Ovary (tissue), 9 donors: ENCODE data around the gene UAP1L1. TPM values are rescaled to one million over a fixed set of nuclear protein-coding genes. Genes with fewer than 3 reads are reported as not detected.

Source experiments
- DNase-seq, 5 donors: peaks; one replicate each; pipeline ENCODE4 v3.0.0-alpha.2; 2019 to 2020
- H3K27ac ChIP-seq, 2 donors: fragments of 200-600 bp; one replicate each; pipeline versions ENCODE4 v1.5.1 to v1.8.0; 2019 to 2022
- H3K27me3 ChIP-seq: fragments of 200-600 bp; one replicate; pipeline ENCODE4 v1.8.0; 2022
- H3K36me3 ChIP-seq: fragments of 200-600 bp; sonication (generic); one replicate; pipeline ENCODE4 v1.5.1; 2019
- H3K4me1 ChIP-seq: one replicate; pipeline ENCODE4 v1.8.1; 2013; ENCODE audit warnings: mild to moderate bottlenecking, moderate library complexity; ENCODE audit not compliant: insufficient read depth
- H3K4me3 ChIP-seq: fragments of 200-600 bp; sonication (generic); one replicate; pipeline ENCODE4 v1.5.1; 2017
- H3K9me3 ChIP-seq, 2 donors: fragments of 200-600 bp in 1 of 2; sonication (generic) in 1 of 2; one replicate each; pipeline versions ENCODE4 v1.5.1 to v1.8.1; 2013 to 2019; ENCODE audit warnings: mild to moderate bottlenecking in 1 of 2, moderate library complexity in 1 of 2
- EP300 ChIP-seq: sonication (generic); formaldehyde crosslinking; IDR thresholded peaks from one replicate; pipeline ENCODE4 v1.6.1; 2017; ENCODE audit warnings: antibody characterized with exemption
- POLR2A ChIP-seq: fragments of 450-650 bp; IDR thresholded peaks from one replicate; pipeline ENCODE4 v1.6.1; 2017; ENCODE audit warnings: antibody characterized with exemption, mild to moderate bottlenecking, moderate library complexity
- WGBS, 3 donors: extraction: QIAGEN DNeasy Blood & Tissue Kit in 1 of 3; methylation state at CpG; one replicate each; pipeline versions ENCODE4 v1.1.5 to v1.1.7; 2013 to 2017; 5-methylcytosine and 5-hydroxymethylcytosine counted together
- intact Hi-C, 4 donors: fragments of 100-400 bp; cut with DNase I; formaldehyde crosslinking; loops; one replicate each; pipeline versions ENCODE4 v1.11.0 to v1.15.1; 2022 to 2023
- polyA plus RNA-seq, 2 donors: library from polyadenylated mRNA; stranded (reverse); fragments of 200-250 nt in 1 of 2; fragments of 350-450 nt in 1 of 2; fragmentation: Illumina TruSeq in 1 of 2; extraction: RNeasy Lipid Tissue Mini Kit (QIAGEN cat#74804) in 1 of 2; gene quantifications; one replicate each; pipeline ENCODE4 v1.2.3, GENCODE V29; 2013 to 2014
- total RNA-seq, 7 donors: library from RNA; depleted of rRNA in 2 of 7; stranded (reverse); fragments of >200 nt in 2 of 7; fragmentation: NEBNext Ultra II Directional in 3 of 7; extraction: Animal tissue kit (Norgen Biotek cat#: 25700) in 3 of 7; gene quantifications; one replicate each; pipeline versions ENCODE4 v1.1.0 to v1.2.4, GENCODE V29; 2016 to 2023
- TF ChIP-seq, protein P1 (sequence below), 3 donors: fragments of 450-650 bp in 2 of 3; fragments of 200-600 bp in 1 of 3; IDR thresholded peaks; one replicate each; pipeline versions ENCODE4 v1.5.1 to v1.8.0; 2016 to 2022; ENCODE audit warnings: antibody characterized with exemption in 3 of 3, mild to moderate bottlenecking in 1 of 3
- donor health status: DM: no; HTN: no; CAD: no; lungs with moderate emphysema.
- donor health status: DM: no; HTN: no; CAD: no.
- donor health status: Bipolar disorder and iron deficiency.
- donor health status: DM: yes; HTN: yes; CAD: no.
- donor health status: DM: no; HTN: no; CAD: no.
- donor health status: DM: yes; HTN: yes; CAD: no.

The UAP1L1 gene
- total and polyA plus RNA-seq, 9 donors: 1.3 to 6.3 (median 4.1) TPM

DNA sequence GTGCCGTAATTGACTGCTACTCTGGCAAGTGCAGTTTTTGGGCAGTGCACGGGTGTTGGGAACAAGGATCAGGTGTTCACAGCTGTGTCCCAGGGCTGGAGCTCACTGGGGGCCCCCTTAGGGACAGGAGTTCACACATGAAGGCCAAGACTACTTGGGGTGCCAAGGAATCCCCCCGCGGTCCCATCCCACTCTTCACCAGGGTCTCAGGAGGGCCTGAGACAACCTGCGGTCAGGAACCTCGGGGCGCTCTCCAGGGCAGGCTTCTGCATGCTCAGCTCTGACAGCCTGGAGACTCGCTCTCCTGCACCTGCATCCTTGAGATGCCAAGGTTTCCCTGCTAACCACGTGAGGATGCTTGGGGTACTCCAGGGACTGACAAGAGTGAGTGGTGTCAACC, 7.2 kb downstream of the UAP1L1 start:
- no peaks in the 10 kb centered on the region for H3K9me3 ChIP-seq
- H3K36me3 ChIP-seq: no peaks in the 10 kb centered on the region
- WGBS, 3 donors: 66 to 77% (median 67%) methylated on average over 9 of the region's 9 CpGs
- intact Hi-C loops: no loop called here
- peaks cover 9% of the 10 kb centered on the region for H3K4me1 ChIP-seq
- TF ChIP-seq, protein P1, sequence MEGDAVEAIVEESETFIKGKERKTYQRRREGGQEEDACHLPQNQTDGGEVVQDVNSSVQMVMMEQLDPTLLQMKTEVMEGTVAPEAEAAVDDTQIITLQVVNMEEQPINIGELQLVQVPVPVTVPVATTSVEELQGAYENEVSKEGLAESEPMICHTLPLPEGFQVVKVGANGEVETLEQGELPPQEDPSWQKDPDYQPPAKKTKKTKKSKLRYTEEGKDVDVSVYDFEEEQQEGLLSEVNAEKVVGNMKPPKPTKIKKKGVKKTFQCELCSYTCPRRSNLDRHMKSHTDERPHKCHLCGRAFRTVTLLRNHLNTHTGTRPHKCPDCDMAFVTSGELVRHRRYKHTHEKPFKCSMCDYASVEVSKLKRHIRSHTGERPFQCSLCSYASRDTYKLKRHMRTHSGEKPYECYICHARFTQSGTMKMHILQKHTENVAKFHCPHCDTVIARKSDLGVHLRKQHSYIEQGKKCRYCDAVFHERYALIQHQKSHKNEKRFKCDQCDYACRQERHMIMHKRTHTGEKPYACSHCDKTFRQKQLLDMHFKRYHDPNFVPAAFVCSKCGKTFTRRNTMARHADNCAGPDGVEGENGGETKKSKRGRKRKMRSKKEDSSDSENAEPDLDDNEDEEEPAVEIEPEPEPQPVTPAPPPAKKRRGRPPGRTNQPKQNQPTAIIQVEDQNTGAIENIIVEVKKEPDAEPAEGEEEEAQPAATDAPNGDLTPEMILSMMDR (IDR thresholded peaks at IDR 0.05): no peak
- TF ChIP-seq POLR2A: no peak
- TF ChIP-seq EP300: no peak
- peak in 1 of 5 donors; percentile 33 for DNase-seq
- H3K27me3 ChIP-seq: no peaks in the 10 kb centered on the region
- H3K27ac ChIP-seq: no peak overlapping the region
- H3K4me3 ChIP-seq: no peak overlapping the region

GRCh38 chr9:137085920-137086530, 8.7 kb downstream of the UAP1L1 start:
- H3K27ac ChIP-seq: peak overlapping the region; percentile 55 to 68
- H3K36me3 ChIP-seq: no peaks in the 10 kb centered on the region
- peaks cover 9% of the 10 kb centered on the region for H3K4me1 ChIP-seq
- peak overlapping the region; percentile 82 for H3K4me3 ChIP-seq
- H3K27me3 ChIP-seq: no peaks in the 10 kb centered on the region
- DNase-seq: peak in 3 of 5 donors; percentile 37 to 57 (median 45)
- TF ChIP-seq POLR2A (no peak), EP300 (no peak)
- TF ChIP-seq, protein P1 (IDR thresholded peaks at IDR 0.05): no peak
- intact Hi-C loops: no loop called here
- no peaks in the 10 kb centered on the region for H3K9me3 ChIP-seq
- WGBS, 3 donors: 1 to 2% (median 2%) methylated on average over 26 to 58 of the region's 58 CpGs

DNA sequence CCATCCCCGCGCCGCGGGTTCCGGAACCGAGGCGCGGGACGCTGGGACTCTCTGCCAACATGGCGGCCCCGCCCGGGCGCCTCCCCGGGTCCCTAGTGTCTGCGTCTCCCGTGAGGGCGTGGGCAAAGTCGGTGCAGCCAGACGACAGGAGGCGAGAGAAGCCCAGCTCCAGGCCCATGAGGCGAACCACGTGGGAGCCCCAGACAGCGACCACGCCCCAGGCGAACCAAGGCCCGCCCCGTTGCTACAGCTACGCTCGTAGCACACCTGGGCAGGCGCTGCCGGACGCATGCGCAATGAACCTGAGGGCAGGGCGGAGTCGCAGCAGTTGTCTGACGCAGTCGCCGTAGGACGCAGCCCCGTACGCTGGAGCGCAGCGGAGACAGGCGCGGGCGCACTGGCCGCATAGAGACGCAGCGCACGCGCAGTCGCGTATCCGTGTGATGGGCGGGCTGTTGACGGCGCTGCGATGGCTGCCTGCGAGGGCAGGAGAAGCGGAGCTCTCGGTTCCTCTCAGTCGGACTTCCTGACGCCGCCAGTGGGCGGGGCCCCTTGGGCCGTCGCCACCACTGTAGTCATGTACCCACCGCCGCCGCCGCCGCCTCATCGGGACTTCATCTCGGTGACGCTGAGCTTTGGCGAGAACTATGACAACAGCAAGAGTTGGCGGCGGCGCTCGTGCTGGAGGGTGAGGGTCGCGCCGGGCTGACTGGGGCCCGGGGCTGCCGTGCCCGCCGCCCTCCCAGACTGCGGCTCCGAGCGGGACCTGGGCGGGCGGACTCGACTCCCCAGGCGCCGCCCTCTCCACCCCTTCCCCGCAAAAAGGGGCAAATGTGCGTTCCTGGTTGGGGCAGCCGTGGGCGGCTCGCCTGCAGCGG, 9.5 kb downstream of the UAP1L1 start, which contains the start of gene MAN1B1:
TSS of gene MAN1B1 (plus strand) at position 455 of the 878 bp plus-strand sequence. CDS start at position 470, 15 bp downstream.
- WGBS, 3 donors: 0 to 1% (median 0%) methylated on average over 33 to 101 of the region's 101 CpGs
- no peaks in the 10 kb centered on the region for H3K36me3 ChIP-seq
- DNase-seq: peak; percentile 97 to 99 (median 98)
- H3K4me3 ChIP-seq: peak within 1 kb of the TSS; percentile 82
- no peaks in the 10 kb centered on the region for H3K27me3 ChIP-seq
- H3K27ac ChIP-seq: peak within 1 kb of the TSS; percentile 55 to 68
- intact Hi-C loops: no loop called here
- H3K9me3 ChIP-seq: no peaks in the 10 kb centered on the region
- TF ChIP-seq POLR2A (peak; percentile 87), EP300 (no peak)
- TF ChIP-seq, protein P1 (IDR thresholded peaks at IDR 0.05): no peak
- H3K4me1 ChIP-seq: peaks cover 9% of the 10 kb centered on the region

- DNase-seq: no peak
- intact Hi-C loops: no loop called here
- no peak for TF ChIP-seq EP300
- no peak for TF ChIP-seq POLR2A
- TF ChIP-seq, protein P1 (IDR thresholded peaks at IDR 0.05): no peak
- H3K4me1 ChIP-seq: peaks cover 9% of the 10 kb centered on the region
- no peaks in the 10 kb centered on the region for H3K9me3 ChIP-seq
- no peaks in the 10 kb centered on the region for H3K27me3 ChIP-seq
- H3K27ac ChIP-seq: peak overlapping the region; percentile 3 to 68
- H3K4me3 ChIP-seq: peak overlapping the region; percentile 82
- 9 to 10% (median 10%) methylated on average over 22 of the region's 22 CpGs for WGBS, 3 donors
- no peaks in the 10 kb centered on the region for H3K36me3 ChIP-seq
Measured at GRCh38 chr9:137087409-137087925, 10.2 kb downstream of the UAP1L1 start.
